Mucosa of rectum (tissue), 2 donors: ENCODE results near the gene FARP1.

Experiments used
- H3K27ac ChIP-seq, 2 donors: one replicate each; pipeline ENCODE4 v1.7.0; 2013; ENCODE audit warnings: inconsistent platforms in 2 of 2, low read depth in 2 of 2, low read length in 2 of 2
- H3K27me3 ChIP-seq, 2 donors: one replicate each; pipeline ENCODE4 v1.7.0; 2013; ENCODE audit warnings: low read length in 2 of 2; ENCODE audit not compliant: control insufficient read depth in 2 of 2, insufficient read depth in 2 of 2
- H3K36me3 ChIP-seq, 2 donors: one replicate each; pipeline ENCODE4 v1.7.0; 2013; ENCODE audit warnings: low read length in 2 of 2; ENCODE audit not compliant: control insufficient read depth in 2 of 2, insufficient read depth in 2 of 2
- H3K4me1 ChIP-seq, 2 donors: one replicate each; pipeline ENCODE4 v1.7.0; 2013; ENCODE audit warnings: low read length in 2 of 2, mild to moderate bottlenecking in 1 of 2; ENCODE audit not compliant: control insufficient read depth in 2 of 2, insufficient read depth in 2 of 2
- H3K4me3 ChIP-seq, 2 donors: one replicate each; pipeline ENCODE4 v1.7.0; 2013; ENCODE audit warnings: low read length in 2 of 2
- H3K9ac ChIP-seq, 2 donors: one replicate each; pipeline ENCODE4 v1.7.0; 2013; ENCODE audit warnings: low read length in 2 of 2, low read depth in 1 of 2, mild to moderate bottlenecking in 1 of 2
- H3K9me3 ChIP-seq, 2 donors: one replicate each; pipeline ENCODE4 v1.7.0; 2013; ENCODE audit warnings: low read length in 2 of 2; ENCODE audit not compliant: control insufficient read depth in 2 of 2
- donor health status: healthy.
- donor health status: Normal muscosa, but diverticular disease.

FARP1 gene

DNA sequence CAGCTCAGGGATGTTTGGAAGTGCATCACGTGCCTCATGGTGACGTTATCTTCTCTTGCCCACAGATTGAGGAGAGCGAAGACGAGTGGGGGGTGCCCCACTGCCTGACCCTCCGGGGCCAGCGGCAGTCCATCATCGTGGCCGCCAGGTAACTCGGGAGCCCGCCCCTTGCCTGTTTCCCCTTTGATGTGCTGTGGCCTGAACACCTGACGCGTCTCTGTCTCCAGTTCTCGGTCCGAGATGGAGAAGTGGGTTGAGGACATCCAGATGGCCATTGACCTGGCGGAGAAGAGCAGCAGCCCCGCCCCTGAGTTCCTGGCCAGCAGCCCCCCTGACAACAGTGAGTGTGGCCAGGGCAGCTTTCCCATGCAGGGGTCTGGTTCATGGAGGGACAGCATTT lies 297.0 kb downstream of the FARP1 start:
- Histone ChIP-seq H3K36me3 (peaks cover 0 to 6% of the 10 kb centered on the region in 2 donors), H3K4me3 (no peak overlapping the region), H3K27me3 (no peaks in the 10 kb centered on the region), H3K27ac (no peak overlapping the region), H3K9ac (no peak overlapping the region), H3K4me1 (peaks cover 0 to 2% of the 10 kb centered on the region in 2 donors), H3K9me3 (no peaks in the 10 kb centered on the region)

DNA sequence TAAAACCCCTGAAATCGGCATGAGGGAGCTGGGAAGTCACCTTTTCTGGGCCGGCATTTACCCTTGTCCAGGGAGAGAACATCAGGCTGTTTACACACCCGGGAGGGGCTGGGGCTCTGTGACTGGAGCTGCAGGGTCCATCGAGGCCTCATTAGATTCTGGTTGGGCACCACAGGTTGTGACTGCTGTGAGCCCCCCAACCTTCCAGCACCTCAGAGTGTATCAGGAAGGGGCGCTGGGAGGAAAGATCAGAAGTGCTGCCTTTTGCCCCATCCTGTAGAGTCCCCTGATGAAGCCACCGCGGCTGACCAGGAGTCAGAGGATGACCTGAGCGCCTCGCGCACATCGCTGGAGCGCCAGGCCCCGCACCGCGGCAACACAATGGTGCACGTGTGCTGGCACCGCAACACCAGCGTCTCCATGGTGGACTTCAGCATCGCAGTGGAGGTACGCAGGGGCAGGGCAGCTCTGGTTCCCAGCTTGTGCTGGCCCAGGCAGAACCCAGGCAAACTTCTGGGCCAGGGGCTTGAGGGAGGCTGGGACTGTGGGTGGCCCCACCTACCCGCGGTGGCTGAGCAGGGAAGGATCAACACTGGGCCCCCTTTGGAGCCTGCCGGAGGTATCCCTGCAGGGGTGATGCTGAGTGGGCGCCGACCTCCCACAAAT lies 297.6 kb downstream of the FARP1 start:
- Histone ChIP-seq H3K4me1 (peaks cover 2 to 5% of the 10 kb centered on the region in 2 donors), H3K9ac (no peak overlapping the region), H3K36me3 (peaks cover 0 to 6% of the 10 kb centered on the region in 2 donors), H3K27me3 (no peaks in the 10 kb centered on the region), H3K4me3 (no peak overlapping the region), H3K9me3 (no peaks in the 10 kb centered on the region), H3K27ac (no peak overlapping the region)

DNA sequence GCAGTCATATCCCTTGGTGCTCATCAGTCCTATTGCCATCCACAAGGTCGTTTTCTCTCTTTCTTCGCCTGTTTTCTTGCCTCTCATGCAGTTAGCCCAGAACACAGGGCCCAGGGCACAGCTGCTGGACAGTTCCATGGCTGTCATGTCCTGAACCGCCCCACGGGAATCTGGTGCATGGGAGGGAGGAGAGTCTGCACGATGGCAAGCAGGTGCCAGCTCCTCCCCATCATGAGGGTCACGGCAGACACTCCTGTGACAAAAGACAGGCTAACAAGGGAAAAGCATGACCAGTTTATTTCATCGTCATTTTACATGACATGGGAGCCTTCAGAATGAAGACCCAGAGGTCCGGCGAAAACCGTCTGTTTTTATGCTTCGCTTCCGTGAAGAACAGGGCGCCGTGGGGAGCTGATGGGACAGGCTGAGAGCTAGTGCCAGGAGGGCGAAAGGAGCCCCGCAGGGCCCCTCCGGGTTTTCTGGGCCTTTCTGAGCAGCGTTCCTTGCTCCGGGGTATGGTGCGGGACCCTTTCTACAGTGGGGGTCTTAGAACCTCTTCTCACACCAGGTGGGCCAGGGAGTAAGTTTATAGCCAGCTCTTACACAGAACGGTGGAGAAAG lies 298.3 kb downstream of the FARP1 start:
- H3K27me3 ChIP-seq, result no peaks in the 10 kb centered on the region
- no peak overlapping the region for H3K4me3 ChIP-seq
- H3K9ac ChIP-seq, result no peak overlapping the region
- H3K4me1 ChIP-seq, result peaks cover 4 to 6% of the 10 kb centered on the region in 2 donors
- no peak overlapping the region for H3K27ac ChIP-seq
- no peaks in the 10 kb centered on the region for H3K9me3 ChIP-seq
- peaks cover 0 to 6% of the 10 kb centered on the region in 2 donors for H3K36me3 ChIP-seq

DNA sequence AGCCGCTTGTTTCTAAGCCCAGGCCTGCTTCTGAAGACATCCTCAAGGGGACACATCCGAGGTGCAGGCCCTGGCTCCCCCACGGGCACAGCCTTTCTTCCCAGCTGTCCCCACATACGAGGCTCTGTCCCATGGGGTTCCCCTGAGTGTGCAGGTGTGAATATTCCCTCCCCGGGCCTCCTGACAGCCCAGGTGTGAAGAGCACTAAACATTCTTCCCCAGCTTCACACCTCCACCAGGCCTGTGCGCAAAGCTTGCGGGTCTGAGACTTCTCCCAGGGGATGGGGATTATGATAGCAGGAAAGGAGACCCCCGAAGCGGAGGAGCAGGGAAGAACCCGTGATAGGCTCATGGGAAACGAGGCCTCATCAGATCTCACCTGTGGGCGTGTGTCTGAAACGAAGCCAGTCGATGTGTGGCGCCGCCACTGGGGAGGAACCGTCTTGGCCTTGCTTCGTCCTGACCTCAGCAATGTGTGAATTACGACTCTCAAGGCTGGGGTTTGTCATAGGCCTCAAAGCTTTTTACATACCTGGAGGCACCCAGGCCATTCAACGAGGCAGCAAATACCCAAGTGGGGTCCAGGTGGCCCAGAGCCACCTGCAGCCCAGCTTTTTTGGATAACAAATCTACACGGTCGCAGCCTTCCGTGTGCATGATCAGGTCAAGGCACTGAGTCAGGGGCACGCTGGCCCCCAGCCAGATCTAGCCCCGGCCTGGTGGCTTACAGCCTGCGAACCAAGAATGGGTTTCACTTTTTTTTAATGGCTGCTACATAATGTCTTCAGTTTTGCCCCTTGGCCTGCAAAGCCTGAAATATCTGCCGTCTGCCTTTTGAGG lies 299.7 kb downstream of the FARP1 start:
- Histone ChIP-seq H3K4me1 (peaks cover 4 to 6% of the 10 kb centered on the region in 2 donors), H3K27ac (no peak overlapping the region), H3K9me3 (no peaks in the 10 kb centered on the region), H3K9ac (no peak overlapping the region), H3K27me3 (no peaks in the 10 kb centered on the region), H3K36me3 (peaks cover 0 to 17% of the 10 kb centered on the region in 2 donors), H3K4me3 (no peak overlapping the region)

DNA sequence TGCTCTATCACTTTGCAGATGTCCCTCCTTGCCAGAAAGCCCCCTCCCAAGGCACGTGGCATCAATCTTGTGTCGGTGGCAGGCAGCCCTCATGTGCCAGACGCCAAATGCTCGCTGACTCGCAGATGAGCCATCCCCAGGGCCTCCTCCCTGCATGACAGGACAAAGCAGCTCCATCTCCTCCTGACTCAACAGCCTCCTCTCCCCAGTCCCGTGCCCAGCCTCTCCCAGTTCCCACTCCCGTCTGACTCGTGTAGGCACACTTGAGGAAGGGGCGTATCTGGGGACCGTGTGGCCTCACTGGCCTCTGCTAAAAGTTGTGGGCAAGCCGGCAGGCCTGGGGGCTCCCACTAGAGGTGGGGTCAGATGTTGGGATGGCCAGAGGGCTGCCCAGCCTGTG lies 300.4 kb downstream of the FARP1 start:
- no peak overlapping the region for H3K4me3 ChIP-seq
- H3K27me3 ChIP-seq, result no peaks in the 10 kb centered on the region
- no peaks in the 10 kb centered on the region for H3K9me3 ChIP-seq
- peaks cover 4 to 6% of the 10 kb centered on the region in 2 donors for H3K4me1 ChIP-seq
- H3K36me3 ChIP-seq, result peaks cover 5 to 22% of the 10 kb centered on the region in 2 donors
- no peak overlapping the region for H3K27ac ChIP-seq
- H3K9ac ChIP-seq, result no peak overlapping the region

DNA sequence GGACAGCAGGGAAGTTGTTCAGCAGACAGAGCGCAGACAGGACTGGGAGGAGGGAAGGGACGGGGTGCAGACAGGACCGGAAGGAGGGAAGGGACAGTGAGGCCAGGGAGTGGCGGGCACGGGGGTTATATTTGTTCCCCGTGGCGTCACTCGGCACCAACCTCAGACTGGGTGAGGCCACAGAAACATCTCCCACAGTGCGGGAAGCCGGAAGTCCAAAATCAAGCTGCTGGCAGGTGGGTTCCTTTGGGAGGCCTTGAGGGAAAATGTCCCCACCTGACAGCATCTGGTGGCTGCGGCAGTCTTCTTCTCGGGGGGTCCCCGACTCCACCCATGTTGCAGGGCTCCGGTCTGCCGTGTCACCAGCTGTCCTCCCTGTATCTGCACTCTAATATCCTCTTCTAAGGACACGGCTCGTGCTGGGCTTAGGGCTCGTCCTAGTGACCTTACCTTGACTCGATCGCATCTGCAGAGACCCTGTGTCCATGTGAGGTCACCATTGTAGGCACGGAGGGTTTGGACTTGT lies 301.0 kb downstream of the FARP1 start:
- Histone ChIP-seq H3K27ac (no peak overlapping the region), H3K36me3 (peaks cover 9 to 24% of the 10 kb centered on the region in 2 donors), H3K27me3 (no peaks in the 10 kb centered on the region), H3K4me3 (no peak overlapping the region), H3K9me3 (no peaks in the 10 kb centered on the region), H3K9ac (no peak overlapping the region), H3K4me1 (peaks cover 4 to 6% of the 10 kb centered on the region in 2 donors)

DNA sequence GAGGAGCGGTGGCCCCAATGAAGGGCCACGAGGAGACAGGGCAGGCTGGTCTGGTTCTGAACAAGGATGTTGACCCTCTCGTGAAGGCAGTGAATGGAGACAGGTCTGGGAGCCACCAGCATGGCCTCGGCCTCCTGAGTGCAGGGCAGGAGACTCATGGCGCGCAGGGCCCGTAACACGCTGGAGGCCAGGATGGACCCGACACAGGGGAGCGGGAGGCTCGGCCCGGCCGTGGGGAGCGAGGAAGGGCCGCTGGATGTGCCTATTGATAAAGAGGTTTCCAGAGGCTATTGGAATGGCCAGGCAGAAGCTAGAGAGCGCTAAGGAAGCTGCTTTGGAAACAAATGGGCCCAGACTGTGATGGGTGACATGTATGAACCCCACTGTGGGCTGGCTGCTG lies 301.5 kb downstream of the FARP1 start:
- no peak overlapping the region for H3K27ac ChIP-seq
- no peaks in the 10 kb centered on the region for H3K27me3 ChIP-seq
- H3K4me1 ChIP-seq, result peaks cover 4 to 6% of the 10 kb centered on the region in 2 donors
- H3K36me3 ChIP-seq, result peaks cover 14 to 29% of the 10 kb centered on the region in 2 donors
- no peaks in the 10 kb centered on the region for H3K9me3 ChIP-seq
- H3K9ac ChIP-seq, result no peak overlapping the region
- no peak overlapping the region for H3K4me3 ChIP-seq

DNA sequence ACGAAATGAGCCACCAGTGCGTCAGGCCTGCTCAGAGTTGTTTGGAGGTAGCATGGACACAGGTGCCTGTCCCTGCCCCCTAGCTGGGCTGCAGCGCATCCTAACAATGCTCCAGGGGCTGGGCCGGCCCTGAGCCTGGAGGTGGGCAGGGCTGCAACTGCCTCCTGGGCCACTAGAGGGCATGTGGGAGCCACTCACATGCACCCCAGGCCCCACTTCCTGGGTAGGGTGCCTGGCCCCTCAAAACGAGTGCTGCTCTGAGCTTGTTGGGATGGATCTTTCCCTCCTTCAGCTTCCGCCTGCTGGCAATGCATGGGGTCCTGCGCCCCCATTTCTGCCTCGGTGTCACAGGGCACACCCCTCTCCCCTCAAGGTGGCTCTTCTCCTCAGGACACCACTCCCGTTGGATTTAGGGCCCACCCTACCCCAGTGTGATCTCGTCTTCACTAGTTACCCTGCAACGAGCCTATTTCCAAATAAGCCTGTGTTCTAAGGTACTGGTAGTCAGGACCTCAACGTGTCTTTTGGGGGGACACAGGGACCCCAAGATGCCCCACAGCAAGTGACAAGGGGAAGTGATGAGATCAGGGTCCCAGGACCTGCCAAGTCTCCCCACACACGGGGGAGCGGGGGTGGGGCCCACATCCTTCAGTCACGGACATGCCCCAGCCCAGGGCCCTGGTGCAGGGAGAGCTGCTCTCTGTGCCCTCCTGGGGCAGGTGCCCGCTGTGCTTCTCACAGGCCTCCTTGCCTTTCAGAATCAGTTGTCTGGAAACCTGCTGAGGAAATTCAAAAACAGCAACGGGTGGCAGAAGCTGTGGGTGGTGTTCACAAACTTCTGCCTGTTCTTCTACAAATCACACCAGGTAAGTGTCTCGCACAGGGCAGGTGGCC lies 302.7 kb downstream of the FARP1 start:
- H3K36me3 ChIP-seq, result peaks cover 19 to 24% of the 10 kb centered on the region in 2 donors
- peak overlapping the region in 1 of 2 donors; percentile 33 for H3K9ac ChIP-seq
- peaks cover 6 to 7% of the 10 kb centered on the region in 2 donors for H3K4me1 ChIP-seq
- no peak overlapping the region for H3K4me3 ChIP-seq
- peak overlapping the region in 1 of 2 donors; percentile 23 for H3K27ac ChIP-seq
- no peaks in the 10 kb centered on the region for H3K9me3 ChIP-seq
- no peaks in the 10 kb centered on the region for H3K27me3 ChIP-seq

DNA sequence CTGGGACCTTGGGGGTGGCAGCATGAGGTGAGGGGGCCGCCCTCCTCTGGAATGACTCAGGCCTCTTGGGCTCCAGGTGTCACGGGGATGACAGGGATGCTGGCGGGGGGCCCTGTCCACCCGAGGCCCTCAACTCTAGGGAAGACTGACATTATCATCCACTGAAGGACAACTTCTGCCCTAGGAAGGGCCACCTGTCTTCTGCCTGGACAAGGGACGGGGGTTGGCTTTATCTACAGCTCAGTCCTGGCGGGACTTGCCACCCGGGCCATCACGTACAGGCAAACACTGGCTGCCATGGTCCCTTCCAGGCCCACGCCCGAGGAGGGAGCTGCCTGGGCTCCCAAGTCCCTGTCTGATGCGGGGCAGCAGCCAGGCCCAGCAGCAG lies 303.3 kb downstream of the FARP1 start:
- H3K4me1 ChIP-seq, result peaks cover 6 to 7% of the 10 kb centered on the region in 2 donors
- H3K27ac ChIP-seq, result no peak overlapping the region
- no peak overlapping the region for H3K9ac ChIP-seq
- no peaks in the 10 kb centered on the region for H3K9me3 ChIP-seq
- H3K4me3 ChIP-seq, result no peak overlapping the region
- H3K36me3 ChIP-seq, result peaks cover 24 to 25% of the 10 kb centered on the region in 2 donors
- no peaks in the 10 kb centered on the region for H3K27me3 ChIP-seq
